Fibroblast of lung (primary cell): ENCODE measurements around the gene OXCT1.

Source experiments
- EZH2 ChIP-seq: IDR thresholded peaks from 2 replicates; pipeline ENCODE4 v1.5.1; 2012; ENCODE audit warnings: low read length, control low read depth, mild to moderate bottlenecking; ENCODE audit errors: missing control alignments
- TF ChIP-seq, protein P1 (sequence below), 2 donors: IDR thresholded peaks in 1 of 2; conservative IDR thresholded peaks in 1 of 2; 1 replicate in 1 of 2; 2 replicates in 1 of 2; pipeline ENCODE4 v1.5.1; 2011 to 2012; ENCODE audit warnings: low read length in 2 of 2, control low read depth in 1 of 2, inconsistent platforms in 1 of 2, low read depth in 1 of 2, mild to moderate bottlenecking in 1 of 2

DNA sequence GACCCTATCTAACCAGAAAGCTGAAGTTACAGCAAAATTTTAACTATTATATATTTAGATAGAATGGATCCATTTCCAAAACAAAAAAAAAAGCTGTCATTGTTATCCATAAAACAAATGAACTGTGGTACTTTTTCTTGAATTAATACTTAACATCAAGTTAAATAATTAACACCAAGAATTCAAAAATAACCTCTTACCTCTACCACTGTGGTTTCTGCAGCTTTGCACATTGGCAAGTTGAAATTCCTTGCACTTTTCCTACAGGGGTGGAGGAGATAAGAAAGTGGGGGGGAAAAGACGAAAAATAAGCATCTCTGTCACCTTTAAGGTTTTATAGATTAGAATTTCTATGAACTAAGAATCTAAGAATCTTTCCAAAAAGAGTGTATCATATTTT lies 30.0 kb downstream of the OXCT1 start:
- TF ChIP-seq EZH2 = no peak
- TF ChIP-seq, protein P1, sequence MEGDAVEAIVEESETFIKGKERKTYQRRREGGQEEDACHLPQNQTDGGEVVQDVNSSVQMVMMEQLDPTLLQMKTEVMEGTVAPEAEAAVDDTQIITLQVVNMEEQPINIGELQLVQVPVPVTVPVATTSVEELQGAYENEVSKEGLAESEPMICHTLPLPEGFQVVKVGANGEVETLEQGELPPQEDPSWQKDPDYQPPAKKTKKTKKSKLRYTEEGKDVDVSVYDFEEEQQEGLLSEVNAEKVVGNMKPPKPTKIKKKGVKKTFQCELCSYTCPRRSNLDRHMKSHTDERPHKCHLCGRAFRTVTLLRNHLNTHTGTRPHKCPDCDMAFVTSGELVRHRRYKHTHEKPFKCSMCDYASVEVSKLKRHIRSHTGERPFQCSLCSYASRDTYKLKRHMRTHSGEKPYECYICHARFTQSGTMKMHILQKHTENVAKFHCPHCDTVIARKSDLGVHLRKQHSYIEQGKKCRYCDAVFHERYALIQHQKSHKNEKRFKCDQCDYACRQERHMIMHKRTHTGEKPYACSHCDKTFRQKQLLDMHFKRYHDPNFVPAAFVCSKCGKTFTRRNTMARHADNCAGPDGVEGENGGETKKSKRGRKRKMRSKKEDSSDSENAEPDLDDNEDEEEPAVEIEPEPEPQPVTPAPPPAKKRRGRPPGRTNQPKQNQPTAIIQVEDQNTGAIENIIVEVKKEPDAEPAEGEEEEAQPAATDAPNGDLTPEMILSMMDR (conservative IDR thresholded peaks at IDR 0.05 in 1 of 2, IDR thresholded peaks at IDR 0.05 in 1 of 2; ENCODE audit: low read depth in 1 of 2, low read length in 2 of 2) = no peak
